Gastroesophageal sphincter (tissue), 3 donors: ENCODE data around the gene PATE2.

Experiments used
- EP300 ChIP-seq: sonication (generic); formaldehyde crosslinking; IDR thresholded peaks from one replicate; pipeline ENCODE4 v1.6.1; 2017; ENCODE audit warnings: antibody characterized with exemption, mild to moderate bottlenecking
- POLR2AphosphoS5 ChIP-seq: sonication (generic); formaldehyde crosslinking; IDR thresholded peaks from one replicate; pipeline ENCODE4 v1.6.1; 2017; ENCODE audit warnings: antibody characterized with exemption
- TF ChIP-seq, protein P1 (sequence below), 4 experiments: fragments of 200-600 bp in 2 of 4; fragments of 450-650 bp in 2 of 4; sonication (generic) in 1 of 4; IDR thresholded peaks; one replicate each; pipeline ENCODE4 v1.5.1; 2017 to 2019; ENCODE audit warnings: antibody characterized with exemption in 4 of 4, mild to moderate bottlenecking in 2 of 4, moderate library complexity in 2 of 4

DNA sequence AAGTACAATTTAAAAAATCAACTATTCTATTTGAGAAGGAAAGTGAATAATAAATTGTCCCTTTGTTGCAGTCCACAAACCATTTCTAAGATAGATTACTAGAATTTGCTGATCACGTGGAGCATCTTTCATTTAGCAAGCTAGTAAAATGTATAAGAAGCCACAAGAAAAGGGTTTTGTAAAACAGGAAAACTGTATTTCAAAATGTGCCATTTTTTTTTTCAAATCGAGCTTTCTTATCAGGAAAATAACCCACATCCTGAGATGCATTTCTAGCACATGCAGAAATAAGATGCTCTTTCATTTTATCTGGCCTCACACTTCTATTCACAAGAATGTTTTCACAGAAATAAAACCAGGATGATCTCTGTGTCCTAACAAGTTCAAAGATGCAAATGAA lies 6.0 kb upstream of the PATE2 start:
- TF ChIP-seq, protein P1, sequence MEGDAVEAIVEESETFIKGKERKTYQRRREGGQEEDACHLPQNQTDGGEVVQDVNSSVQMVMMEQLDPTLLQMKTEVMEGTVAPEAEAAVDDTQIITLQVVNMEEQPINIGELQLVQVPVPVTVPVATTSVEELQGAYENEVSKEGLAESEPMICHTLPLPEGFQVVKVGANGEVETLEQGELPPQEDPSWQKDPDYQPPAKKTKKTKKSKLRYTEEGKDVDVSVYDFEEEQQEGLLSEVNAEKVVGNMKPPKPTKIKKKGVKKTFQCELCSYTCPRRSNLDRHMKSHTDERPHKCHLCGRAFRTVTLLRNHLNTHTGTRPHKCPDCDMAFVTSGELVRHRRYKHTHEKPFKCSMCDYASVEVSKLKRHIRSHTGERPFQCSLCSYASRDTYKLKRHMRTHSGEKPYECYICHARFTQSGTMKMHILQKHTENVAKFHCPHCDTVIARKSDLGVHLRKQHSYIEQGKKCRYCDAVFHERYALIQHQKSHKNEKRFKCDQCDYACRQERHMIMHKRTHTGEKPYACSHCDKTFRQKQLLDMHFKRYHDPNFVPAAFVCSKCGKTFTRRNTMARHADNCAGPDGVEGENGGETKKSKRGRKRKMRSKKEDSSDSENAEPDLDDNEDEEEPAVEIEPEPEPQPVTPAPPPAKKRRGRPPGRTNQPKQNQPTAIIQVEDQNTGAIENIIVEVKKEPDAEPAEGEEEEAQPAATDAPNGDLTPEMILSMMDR (IDR thresholded peaks at IDR 0.05): no peak
- no peak for TF ChIP-seq EP300
- no peak for TF ChIP-seq POLR2AphosphoS5
